NOMO-1 (cell line): ENCODE measurements around the gene DDHD1.
"Not testable (repeated sequence)": the region's sequence is repeated elsewhere in the genome, so short reads cannot be mapped to it uniquely, and the experiment has no call there.

Experiments used
- DNase-seq, 2 experiments: peaks; one replicate each; lab custom pipeline; 2025; ENCODE audit not compliant: unreplicated experiment in 2 of 2; lab: John Stamatoyannopoulos, UW

Gene DDHD1

DNA sequence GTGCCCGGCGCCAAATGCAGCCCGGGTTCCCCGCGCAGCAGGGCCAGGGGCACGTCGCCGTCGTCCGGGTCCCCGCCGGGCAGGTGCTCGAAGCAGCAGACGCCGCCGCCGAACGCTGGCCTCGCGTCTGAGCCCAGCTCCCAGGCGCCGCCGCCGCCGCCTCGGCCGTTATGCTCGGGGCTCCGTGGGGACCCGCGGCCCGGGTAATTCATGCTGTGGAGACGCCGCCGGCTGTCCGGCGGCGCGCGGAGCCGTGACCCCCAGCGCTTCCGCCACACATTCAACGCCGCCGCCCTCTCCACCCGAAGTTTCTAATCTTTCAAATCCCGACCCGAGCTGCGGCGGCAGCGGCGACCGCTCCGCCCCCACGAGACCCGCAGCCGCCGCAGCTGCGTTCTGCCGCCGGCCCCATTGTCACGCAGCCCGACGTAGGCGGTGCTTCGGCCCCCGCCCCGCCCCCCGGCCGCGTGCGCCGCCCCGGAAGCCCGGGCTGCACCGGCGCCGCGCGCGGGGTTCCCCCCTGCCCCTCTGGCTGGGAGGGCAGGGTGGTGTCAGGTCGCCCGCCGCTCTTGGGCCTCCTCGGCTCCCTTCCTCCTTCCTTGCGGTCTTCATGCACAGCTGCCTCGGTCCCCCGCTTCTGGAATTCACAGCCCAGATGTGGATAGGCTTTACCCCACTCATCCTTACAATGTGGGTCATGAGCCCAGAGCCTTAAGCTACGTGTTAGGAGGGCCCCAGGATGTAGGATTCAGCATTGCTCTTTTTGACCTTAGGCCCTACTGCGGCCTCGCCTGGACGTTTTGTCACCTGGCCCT lies at the start of gene DDHD1:
TSS of gene DDHD1 (minus strand) at position 437 of the 815 bp plus-strand sequence. CDS start at position 212, 225 bp downstream.
- DNase-seq, result peak; percentile 42 to 72

DNA sequence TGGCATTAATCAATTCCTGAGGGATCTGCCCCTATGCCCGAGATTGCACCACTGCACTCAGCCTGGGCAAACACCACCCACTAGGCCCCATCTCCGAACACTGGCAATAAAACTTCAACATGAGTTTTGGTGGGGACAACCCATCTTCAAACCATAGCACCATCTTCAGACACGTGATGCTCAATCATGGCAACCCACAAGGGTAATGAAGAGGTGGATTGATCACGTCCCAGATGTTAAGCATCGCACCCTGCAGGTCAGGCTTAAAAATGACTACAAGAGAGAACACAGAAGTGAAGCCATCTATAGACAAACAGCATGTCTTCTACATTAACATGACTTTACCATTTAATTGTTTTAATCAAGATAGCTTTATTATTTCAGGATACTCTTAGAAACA lies 42.8 kb upstream of the DDHD1 start:
- no peak for DNase-seq

DNA sequence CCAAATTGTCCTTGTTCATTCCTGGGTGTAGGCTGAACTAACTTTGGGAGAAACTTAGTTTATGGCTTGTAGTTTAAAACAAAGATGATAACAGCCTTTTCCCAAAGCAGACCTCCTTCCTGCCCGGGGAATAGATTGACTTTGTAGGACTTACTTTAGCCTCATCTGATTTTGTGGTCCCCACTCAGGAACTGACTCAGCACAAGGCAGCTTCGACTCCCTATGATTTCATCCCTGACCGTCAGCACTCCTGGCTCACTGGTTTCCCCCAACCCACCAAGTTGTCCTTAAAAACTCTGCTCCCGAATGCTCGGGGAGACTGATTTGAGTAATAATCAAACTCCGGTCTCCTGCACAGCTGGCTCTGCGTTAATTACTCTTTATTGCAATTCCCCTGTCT lies 40.1 kb upstream of the DDHD1 start:
- DNase-seq, result no peak

DNA sequence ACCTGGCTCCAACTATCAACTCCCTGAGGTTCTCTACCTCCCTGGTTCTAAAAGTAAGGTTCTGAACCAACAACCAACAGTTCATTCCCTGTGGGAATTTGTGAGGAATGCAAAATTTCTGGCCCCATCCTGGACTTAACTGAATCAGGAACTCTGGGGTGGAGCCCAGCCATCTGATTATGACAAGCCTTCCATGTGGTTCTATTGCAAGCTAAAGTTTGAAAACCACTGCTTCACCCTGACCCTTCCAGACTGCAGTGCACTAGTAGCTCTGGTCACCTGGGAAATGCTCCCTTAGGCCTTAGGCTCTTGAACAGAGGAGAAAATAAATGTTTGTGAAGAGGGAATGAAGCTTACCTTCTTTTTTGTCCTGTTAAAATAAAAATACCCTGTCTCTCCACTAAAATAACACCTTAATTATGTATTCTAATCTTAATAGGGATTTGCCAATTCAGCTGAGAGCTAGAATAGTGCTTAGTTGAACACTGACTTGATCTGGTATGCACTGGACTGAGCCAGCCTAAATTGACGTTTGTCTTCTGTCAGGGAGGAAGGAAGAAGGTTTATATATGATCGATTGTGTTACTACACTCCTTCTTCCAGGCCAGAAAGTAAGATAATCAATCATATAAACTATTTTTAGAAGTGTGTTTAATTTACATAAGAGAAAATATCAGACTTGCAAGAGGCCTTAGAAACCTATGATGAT lies 39.1 kb upstream of the DDHD1 start:
- DNase-seq, result no peak

DNA sequence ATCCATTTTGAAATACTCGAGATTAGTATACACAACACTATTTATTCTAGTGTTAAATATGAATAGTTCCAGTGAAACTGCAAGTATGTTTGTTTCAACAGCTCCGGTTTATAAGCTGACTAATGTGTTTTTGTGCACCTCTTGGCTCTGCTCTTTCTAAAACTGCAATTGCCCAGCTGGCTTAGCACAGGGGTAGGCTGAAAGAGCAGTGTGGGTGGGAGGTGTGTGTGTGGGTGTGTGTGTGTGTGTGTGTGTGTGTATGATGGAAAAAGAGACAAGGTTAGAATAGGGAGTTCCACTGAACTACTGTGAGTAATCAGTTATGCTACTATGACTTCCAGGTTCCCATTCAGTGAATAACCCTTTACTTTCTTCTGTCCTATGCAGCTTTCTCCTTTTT lies 37.8 kb upstream of the DDHD1 start:
- no peak for DNase-seq

DNA sequence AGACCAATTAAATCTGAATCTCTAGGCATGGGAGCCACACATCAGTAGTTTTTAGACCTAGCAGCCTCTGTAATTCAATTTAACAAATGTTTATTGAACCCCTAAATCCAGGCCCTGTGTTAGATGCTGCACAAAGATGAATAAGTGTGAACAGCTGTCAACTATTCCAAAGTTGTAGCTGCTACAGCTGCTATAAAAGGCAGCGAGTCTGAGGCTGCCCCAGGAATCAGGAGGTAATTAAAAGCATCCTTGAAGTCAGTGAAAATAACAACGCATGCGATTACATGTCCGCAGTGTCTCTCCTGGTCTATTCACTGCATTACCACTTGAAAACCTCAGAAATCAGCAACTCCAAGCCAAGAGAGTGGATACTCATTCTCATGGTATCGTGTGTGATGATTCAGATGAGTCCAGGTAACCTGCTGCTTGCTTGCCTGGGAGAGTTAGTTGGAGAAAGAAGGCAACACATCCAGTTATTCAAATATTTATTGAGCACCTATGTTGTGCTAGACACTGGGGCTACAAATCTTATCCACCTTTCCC lies 34.9 kb upstream of the DDHD1 start:
- no peak for DNase-seq

DNA sequence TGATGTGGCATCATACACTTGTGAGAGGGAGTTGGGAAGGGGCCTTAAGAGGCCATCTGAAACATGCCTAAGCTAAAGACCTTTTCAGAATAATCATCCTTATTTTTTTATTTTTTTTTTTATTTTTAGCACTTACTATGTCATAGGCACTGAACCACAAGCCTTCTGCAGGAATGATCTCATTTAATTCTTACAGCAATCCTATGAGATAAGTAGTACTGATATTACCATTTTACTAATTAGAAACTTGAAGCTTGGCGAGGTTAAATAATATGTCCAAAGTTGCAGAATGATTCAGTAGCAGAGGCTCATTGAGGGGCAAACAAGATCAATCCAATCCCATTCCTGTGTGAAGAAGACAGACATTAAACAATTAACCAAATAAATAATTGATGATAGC lies 33.4 kb upstream of the DDHD1 start:
- DNase-seq, result no peak

DNA sequence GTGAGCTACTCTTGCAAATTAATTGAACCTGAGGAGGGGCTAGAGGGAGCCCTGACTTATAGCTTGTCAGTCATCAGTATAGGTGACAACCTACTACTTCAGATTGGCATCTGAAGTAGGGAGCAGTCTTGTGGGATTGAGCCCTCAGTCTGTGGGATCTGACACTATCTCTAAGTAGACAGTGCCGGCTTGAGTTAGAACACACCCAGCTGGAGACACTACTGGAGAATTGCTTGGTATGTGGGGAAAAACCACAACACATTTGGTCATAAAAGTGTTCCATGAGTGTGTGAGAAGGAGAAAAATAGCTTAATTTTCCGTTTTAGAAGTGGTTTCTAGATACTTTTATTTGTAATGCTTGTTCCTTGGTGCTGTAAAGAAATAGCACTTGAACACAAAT lies 30.5 kb upstream of the DDHD1 start:
- DNase-seq, result no peak

DNA sequence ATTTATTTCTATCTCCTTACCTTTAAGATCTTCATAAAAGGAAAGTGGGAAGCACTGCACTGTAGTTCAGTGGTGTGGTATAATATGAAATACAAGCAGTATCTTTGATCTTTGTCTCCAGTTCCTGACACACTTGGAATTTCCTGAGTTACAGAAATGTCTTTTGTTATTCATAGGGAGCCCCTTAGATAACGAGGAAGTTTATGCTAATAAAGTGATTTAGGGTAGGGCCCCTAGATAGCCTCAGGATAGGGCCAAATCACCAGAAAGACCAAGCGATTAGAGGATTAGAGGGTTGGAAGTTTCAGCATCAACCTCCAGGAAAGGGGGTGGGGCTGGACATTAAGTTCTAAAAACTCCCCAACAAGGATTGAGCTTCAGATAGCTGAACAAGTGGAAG lies 29.9 kb upstream of the DDHD1 start:
- DNase-seq, result no peak

DNA sequence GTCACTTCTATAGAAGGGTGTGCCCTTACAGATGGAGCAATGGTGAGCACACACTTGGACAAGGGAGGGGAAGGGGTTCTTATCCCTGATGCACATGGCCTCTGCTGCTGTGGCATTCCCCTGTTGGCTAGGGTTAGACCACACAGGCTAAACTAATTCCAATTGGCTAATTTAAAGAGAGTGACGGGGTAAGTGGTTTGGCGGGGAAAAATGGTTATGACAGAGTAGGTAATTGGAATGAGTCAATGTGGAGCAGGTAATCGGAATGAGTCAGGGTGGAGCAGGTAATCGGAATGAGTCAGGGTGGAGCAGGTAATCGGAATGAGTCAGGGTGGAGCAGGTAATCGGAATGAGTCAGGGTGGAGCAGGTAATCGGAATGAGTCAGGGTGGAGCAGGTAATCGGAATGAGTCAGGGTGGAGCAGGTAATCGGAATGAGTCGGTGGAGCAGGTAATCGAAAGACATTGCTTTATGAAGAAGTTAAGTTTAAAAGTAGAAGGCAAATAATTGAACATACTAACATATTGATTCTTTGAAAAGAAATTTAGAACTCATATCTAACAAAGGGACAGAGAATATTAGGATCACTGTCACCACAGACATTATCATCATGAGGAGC lies 28.4 kb upstream of the DDHD1 start:
- DNase-seq, result not testable (repeated sequence)

DNA sequence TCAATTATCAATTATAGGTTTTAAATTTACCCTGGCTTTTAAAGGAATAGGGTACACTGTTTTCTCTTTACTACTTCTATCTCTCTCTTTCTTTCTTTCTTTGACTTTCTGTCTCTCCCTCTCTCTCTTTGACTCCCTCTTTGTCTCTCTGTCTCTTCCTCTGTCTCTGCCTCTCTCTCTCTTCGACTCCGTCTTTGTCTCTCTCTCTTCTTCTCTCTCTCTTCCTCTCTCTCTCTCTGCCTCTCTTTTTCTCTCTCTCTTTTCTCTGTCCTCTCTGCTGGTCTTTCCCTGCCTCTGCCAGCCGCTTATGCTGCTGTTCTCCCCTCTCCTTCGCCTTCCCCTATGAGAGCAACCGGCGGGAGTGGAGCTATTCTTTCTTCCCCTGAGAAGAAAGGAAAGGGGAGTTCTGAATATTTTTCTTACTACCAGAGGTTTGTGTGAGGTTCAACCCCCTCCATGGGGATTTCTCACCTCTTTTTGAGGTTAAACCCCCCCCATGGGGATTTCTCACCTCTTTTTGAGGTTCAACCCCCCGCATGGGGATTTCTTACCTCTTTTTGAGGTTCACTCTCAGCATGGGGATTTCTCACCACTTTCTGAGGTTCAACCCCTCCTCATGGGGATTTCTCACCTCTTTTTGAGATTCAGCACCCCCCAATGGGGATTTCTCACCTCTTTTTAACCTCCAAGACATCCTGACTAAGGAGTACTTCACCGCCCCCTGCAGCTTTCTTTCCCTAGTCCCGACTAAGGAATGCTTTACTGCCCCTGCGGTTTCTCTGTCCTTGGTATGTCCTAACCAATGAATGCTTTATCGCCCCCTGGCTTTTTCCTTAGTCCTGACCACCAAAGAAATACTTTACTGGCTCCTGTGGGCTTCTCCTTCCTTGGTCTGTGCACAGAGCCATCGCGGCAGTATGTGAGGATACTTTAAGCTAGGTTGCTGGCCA lies 27.4 kb upstream of the DDHD1 start:
- DNase-seq, result no peak

DNA sequence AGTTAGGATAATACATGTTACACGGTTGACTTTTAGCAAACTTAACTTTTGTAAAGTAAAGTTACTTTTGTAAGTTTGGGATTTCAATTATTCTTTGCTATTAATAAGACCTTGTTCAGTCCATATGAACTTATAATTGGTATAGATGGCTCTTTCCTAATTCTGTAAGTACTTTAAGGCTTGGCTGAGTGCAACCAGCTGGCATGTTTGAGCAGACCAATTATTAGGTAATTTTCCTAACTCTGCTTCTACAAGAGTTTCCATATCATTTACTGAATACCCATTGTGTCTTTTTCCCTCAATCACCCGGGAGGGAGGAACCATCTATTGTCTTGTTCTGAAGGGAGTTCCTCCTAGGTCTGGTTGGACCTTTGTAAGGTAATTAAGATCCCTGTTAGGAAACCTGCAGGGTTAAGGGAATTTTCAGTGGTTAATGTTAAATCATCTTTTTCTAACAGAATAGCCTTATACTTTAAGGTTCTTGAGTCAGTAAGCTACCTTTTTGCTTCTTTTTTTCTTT lies 26.4 kb upstream of the DDHD1 start:
- not testable (repeated sequence) for DNase-seq

DNA sequence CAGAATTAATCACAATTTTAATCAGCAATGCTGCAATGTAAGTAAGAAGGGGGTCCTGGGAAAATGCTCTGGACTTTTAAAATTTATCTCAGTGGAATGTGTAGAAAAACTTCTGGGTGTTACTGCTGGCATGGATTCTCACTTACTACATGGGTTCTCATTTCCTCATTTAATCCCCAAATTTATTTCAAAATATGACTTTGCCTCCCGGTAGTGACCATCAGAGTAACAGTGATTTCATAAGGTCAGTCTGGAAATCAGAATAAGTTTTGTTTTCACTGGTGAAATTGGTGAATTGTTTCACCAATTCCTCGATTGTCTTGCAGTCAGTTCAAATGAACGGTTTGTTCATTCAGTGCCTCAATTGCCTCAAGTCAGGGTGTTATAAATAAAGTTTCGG lies 22.3 kb upstream of the DDHD1 start:
- DNase-seq, result no peak

DNA sequence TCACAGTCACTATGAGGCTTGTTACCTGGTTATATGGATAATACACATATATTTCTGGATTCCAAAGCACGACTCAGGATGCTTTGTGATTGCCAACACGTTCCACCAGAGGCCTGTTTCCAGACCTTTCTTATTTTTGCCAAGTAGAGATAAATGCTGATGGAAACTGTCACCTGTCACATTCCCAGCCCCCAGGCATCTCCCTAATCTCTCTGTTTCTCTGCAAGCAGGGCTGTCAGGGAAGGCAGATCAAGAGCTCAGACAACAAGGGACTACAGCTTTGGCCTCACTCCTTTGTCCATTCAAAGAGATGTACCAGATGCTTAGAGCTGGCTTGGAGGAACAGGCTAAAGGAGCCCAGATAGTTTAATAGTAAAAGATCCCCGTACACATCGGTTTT lies 21.8 kb upstream of the DDHD1 start:
- no peak for DNase-seq

DNA sequence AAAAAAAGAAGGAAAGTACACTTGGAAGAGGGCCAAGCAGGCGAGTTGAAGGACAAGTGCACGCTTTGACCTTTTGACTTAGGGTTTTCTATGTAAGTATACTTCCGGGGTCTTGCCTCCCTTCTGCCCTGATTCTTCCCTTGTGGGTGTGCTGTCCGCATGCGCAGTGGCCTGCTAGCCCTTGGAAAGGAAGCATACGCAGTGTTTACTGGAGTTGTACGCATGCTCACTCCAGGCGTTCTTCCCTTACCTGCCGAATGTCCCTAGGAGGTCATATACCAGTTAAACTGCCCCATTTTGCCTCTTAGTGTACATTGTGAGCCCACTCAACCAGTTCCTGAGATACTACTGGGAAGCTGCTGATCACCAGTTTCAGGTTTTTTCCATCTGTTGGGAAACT lies 15.7 kb upstream of the DDHD1 start:
- DNase-seq, result no peak

DNA sequence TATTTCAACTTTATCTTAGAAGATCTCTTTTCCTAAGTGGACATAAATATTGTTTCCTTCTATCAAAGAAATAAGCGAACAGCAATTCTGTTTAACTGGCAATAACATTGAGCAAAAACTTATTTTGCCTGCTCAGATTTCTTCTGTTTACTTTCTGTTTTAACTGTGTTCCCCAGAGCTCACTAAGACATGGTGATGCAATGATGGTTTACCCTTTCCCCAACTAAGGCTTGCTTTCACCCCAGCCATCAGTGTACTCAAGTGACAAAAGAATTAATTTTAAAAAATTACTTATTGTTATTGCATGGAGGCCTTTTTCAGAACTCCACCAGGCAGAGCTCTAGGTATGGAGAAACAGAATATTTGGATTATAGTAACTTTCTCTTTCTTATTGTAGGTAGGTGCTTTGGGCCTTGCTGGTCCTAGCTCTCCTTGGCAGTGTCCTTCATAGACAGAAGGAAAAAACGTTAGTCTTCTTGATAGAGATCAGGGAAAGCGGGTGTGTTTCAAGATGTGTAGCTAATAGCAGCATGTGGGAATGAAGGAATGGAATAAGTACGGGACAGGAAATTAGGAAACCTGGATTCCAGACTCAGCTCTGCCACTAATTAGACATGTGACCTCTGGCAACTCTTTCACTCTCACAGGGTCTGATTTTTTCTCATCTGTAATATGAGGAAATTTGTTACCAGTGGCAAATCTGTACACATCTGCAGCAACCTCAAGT lies 14.6 kb upstream of the DDHD1 start:
- DNase-seq, result no peak

DNA sequence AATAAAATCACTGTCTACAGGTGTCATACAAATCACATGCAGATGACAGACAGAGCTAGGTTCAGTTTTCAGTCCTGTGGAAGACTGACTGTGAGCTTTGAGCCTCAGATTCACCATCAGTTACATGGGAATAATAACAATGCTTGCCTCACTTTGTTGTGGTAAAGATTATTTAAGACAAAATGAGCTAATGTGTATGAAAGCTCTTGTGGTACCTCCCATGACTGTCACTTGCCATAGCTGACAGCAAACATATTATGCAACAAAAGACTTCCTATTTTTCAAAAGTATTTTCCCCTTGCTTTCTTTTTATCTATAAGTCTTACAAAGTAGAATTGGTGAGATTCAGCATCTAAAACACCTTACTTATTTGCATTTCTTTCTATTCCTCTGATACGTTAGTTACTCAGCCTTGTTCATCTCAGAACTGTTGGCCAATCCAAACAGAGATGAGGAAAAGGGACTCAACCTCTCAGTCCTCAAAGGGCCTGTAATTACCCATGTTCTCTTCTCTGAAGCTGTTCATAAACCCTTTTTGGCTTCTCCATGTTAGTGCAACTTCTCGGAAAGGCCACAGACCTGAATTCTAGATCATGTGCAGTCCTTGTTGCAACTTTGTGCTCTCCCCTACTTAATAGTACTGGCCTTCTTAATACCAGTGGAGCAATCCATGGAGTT lies 8.8 kb upstream of the DDHD1 start:
- peak in 1 of 2 experiments; percentile 77 for DNase-seq

DNA sequence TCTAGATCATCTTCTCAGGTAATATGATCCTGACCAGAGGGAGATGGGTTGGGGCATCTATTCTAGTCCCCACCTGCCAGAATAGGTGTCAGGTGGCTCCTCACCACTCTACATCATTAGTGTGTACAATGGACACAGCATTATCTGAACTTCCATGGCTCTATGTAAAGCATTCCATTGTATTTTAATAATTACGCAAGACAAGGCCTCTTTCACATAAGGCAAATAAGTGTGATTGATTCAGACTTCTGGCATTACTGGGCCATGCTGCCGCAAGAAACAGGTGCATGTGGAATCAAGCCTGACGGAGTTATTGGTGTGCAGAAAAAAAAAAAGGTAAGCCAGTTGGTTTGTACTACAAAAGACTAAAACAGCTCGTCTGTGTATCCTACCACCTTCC lies 3.1 kb upstream of the DDHD1 start:
- DNase-seq, result no peak

DNA sequence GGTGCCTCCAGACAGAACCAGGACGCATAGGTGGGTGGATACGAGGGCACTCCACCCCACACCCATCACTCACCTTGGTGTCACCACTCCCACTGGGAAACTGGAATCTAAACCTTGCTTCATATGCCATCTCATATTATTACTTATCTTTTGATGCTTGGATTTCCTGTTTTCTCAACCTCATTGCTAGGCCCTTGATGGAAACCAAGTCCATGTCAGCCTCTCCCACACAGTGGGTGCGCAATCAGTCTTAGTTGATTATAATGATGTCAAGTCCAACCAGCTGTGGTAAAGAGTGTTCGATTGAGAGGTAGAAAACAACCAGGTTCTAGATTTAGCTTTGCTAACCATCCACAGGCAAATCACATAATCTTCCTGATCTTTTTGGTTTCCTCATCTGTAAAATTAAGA lies 584 bp upstream of the DDHD1 start:
- no peak for DNase-seq
